Measurements from ENCODE around the gene AIG1.

AIG1 gene

DNA sequence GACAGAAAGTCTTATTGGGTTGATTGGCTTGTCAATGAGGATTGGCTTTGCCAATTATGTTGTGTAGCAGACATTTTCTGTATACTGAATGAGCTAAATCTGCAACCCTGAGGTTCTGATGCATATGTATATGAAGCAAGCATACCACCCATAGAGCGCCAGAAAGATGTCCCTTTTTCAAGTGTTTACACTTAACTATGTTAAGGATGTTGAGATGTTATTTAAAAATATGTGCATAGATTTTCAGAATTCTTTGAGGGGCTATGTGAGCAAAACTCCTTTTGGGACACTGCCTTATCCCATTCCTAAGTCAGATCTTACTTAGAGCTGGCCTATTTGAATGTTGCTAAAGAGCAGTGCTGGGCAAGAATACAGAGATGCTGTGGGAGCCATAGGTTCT, 1.9 kb downstream of the AIG1 start:
- Histone ChIP-seq H3K4me1 (ENCODE audit: insufficient read depth, low read length) (peaks cover 44% of the 10 kb centered on the region), H3K79me2 (ENCODE audit: insufficient read depth, low read length) (no peaks in the 10 kb centered on the region), H3K9ac (ENCODE audit: low read depth, low read length) (no peak overlapping the region), H3K27me3 (ENCODE audit: insufficient read depth, low read length, poor library complexity) (no peaks in the 10 kb centered on the region), H3K4me2 (ENCODE audit: insufficient read depth, low read length) (peak overlapping the region; percentile 12; the same call in 1 of the 2 replicates), H2AFZ (ENCODE audit: low read depth, low read length) (no peak overlapping the region), H3K27ac (ENCODE audit: low read length) (no peak overlapping the region), H3K9me3 (ENCODE audit: insufficient read depth, low read length, severe bottlenecking) (no peaks in the 10 kb centered on the region), H4K20me1 (ENCODE audit: insufficient read depth, low read length) (no peaks in the 10 kb centered on the region), H3K4me3 (ENCODE audit: low read depth in 1 of 2, low read length in 2 of 2) (no peak overlapping the region), H3K36me3 (ENCODE audit: insufficient read depth, low read length) (no peaks in the 10 kb centered on the region)
- ATAC-seq (ENCODE audit: insufficient read depth, low read depth) (no peak), DNase-seq (no peak)
- no peak for TF ChIP-seq EZH2 (IDR thresholded peaks at IDR 0.05; ENCODE audit: borderline replicate concordance, low read depth, low read length, severe bottlenecking)
- TF ChIP-seq, protein P1, sequence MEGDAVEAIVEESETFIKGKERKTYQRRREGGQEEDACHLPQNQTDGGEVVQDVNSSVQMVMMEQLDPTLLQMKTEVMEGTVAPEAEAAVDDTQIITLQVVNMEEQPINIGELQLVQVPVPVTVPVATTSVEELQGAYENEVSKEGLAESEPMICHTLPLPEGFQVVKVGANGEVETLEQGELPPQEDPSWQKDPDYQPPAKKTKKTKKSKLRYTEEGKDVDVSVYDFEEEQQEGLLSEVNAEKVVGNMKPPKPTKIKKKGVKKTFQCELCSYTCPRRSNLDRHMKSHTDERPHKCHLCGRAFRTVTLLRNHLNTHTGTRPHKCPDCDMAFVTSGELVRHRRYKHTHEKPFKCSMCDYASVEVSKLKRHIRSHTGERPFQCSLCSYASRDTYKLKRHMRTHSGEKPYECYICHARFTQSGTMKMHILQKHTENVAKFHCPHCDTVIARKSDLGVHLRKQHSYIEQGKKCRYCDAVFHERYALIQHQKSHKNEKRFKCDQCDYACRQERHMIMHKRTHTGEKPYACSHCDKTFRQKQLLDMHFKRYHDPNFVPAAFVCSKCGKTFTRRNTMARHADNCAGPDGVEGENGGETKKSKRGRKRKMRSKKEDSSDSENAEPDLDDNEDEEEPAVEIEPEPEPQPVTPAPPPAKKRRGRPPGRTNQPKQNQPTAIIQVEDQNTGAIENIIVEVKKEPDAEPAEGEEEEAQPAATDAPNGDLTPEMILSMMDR (IDR thresholded peaks at IDR 0.05; ENCODE audit: borderline replicate concordance, extremely low read depth, low read length, poor library complexity, severe bottlenecking) = no peak

DNA sequence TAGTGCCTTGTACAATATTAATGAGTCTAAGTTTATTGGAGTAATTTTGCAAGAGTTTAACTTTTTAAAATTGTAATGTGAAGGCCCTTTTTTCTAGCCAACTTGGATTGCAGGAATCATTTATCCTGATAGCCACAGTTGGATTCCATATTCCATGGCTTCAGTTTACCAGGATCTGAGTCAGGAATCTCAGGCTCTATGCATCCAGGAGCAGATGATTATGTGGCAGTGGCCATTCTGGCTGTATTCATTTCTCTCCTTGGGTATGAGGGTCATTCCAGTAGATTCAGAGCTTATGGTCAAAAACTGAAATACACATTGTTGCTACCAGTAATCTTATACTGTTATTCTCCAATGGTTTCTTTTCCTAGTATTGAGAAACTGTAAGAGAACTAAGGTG, 2.9 kb downstream of the AIG1 start:
- no peaks in the 10 kb centered on the region for H3K9me3 ChIP-seq (ENCODE audit: insufficient read depth, low read length, severe bottlenecking)
- H4K20me1 ChIP-seq (ENCODE audit: insufficient read depth, low read length) = no peaks in the 10 kb centered on the region
- ATAC-seq (ENCODE audit: insufficient read depth, low read depth) = no peak
- no peaks in the 10 kb centered on the region for H3K79me2 ChIP-seq (ENCODE audit: insufficient read depth, low read length)
- H3K27ac ChIP-seq (ENCODE audit: low read length) = no peak overlapping the region
- peaks cover 44% of the 10 kb centered on the region for H3K4me1 ChIP-seq (ENCODE audit: insufficient read depth, low read length)
- H2AFZ ChIP-seq (ENCODE audit: low read depth, low read length) = no peak overlapping the region
- H3K4me2 ChIP-seq (ENCODE audit: insufficient read depth, low read length) = no peak overlapping the region
- H3K36me3 ChIP-seq (ENCODE audit: insufficient read depth, low read length) = no peaks in the 10 kb centered on the region
- H3K9ac ChIP-seq (ENCODE audit: low read depth, low read length) = no peak overlapping the region
- no peak overlapping the region for H3K4me3 ChIP-seq (ENCODE audit: low read depth in 1 of 2, low read length in 2 of 2)
- no peaks in the 10 kb centered on the region for H3K27me3 ChIP-seq (ENCODE audit: insufficient read depth, low read length, poor library complexity)
- TF ChIP-seq EZH2 (IDR thresholded peaks at IDR 0.05; ENCODE audit: borderline replicate concordance, low read depth, low read length, severe bottlenecking) = no peak
- no peak for DNase-seq

DNA sequence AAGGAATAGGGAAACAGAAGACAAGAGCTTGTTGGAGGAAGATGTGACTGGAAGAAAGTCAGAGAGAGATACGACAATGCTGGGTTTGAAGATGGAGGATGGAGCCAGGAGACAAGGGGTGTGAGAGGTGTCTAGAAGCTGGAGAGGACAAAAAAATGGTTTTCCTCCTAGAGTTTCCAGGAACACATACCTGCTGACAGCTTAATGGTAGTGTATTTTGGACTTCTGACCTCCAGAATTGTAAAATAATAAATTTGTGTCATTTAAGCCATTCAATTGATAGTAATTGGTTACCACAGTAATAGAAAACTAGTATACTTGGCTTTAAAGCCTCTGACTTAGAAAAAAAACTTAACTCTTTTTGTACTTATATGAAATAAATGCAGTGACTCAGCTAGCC, 3.6 kb downstream of the AIG1 start:
- Histone ChIP-seq H3K79me2 (ENCODE audit: insufficient read depth, low read length) (no peaks in the 10 kb centered on the region), H3K36me3 (ENCODE audit: insufficient read depth, low read length) (no peaks in the 10 kb centered on the region), H3K9me3 (ENCODE audit: insufficient read depth, low read length, severe bottlenecking) (no peaks in the 10 kb centered on the region), H3K27me3 (ENCODE audit: insufficient read depth, low read length, poor library complexity) (no peaks in the 10 kb centered on the region), H3K4me2 (ENCODE audit: insufficient read depth, low read length) (no peak overlapping the region), H3K27ac (ENCODE audit: low read length) (no peak overlapping the region), H3K4me1 (ENCODE audit: insufficient read depth, low read length) (peaks cover 39% of the 10 kb centered on the region), H3K9ac (ENCODE audit: low read depth, low read length) (no peak overlapping the region), H4K20me1 (ENCODE audit: insufficient read depth, low read length) (no peaks in the 10 kb centered on the region), H2AFZ (ENCODE audit: low read depth, low read length) (no peak overlapping the region), H3K4me3 (ENCODE audit: low read depth in 1 of 2, low read length in 2 of 2) (no peak overlapping the region)
- DNase-seq = no peak
- ATAC-seq (ENCODE audit: insufficient read depth, low read depth) = no peak
- no peak for TF ChIP-seq EZH2 (IDR thresholded peaks at IDR 0.05; ENCODE audit: borderline replicate concordance, low read depth, low read length, severe bottlenecking)
- TF ChIP-seq, protein P1 (IDR thresholded peaks at IDR 0.05; ENCODE audit: borderline replicate concordance, extremely low read depth, low read length, poor library complexity, severe bottlenecking) = no peak

DNA sequence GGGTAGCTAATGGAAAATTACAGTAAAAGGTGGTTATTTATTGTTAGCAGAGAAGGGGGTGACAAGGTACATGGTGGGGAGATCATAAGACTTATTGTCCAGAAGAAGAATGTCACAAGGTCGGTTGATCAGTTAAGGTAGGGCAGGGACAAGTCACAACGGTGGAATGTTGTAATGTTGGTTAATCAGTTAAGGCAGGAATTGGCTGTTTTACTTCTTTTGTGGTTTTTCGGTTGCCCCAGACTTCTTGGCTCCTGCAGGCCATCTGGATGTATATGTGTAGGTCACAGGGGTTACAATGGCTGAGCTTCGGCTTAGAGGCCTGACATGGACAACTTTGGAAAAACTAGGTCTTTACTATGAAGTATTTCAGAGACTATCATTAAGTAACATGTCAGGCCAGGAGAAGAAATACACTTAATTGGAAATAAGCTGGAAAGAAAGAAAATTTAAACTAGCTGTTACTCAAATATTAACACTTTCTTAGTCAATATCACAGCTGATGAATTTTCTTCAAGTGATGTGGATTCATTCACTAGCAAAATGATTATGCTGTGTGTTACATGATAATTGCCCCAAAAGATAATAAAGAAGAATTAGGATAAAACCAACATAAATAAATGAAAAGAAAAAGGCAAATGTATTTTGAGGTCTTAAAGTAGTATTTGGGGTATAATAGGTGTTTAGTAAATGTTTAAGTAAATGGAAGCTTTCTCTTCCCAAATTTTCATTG, 4.4 kb downstream of the AIG1 start:
- DNase-seq (no peak), ATAC-seq (ENCODE audit: insufficient read depth, low read depth) (no peak)
- H3K9ac ChIP-seq (ENCODE audit: low read depth, low read length) = no peak overlapping the region
- H3K4me2 ChIP-seq (ENCODE audit: insufficient read depth, low read length) = no peak overlapping the region
- TF ChIP-seq, protein P1 (IDR thresholded peaks at IDR 0.05; ENCODE audit: borderline replicate concordance, extremely low read depth, low read length, poor library complexity, severe bottlenecking) = no peak
- no peak for TF ChIP-seq EZH2 (IDR thresholded peaks at IDR 0.05; ENCODE audit: borderline replicate concordance, low read depth, low read length, severe bottlenecking)
- H3K4me3 ChIP-seq (ENCODE audit: low read depth in 1 of 2, low read length in 2 of 2) = no peak overlapping the region
- no peaks in the 10 kb centered on the region for H3K27me3 ChIP-seq (ENCODE audit: insufficient read depth, low read length, poor library complexity)
- no peak overlapping the region for H2AFZ ChIP-seq (ENCODE audit: low read depth, low read length)
- H3K9me3 ChIP-seq (ENCODE audit: insufficient read depth, low read length, severe bottlenecking) = no peaks in the 10 kb centered on the region
- H3K36me3 ChIP-seq (ENCODE audit: insufficient read depth, low read length) = no peaks in the 10 kb centered on the region
- H3K4me1 ChIP-seq (ENCODE audit: insufficient read depth, low read length) = peaks cover 30% of the 10 kb centered on the region
- H3K27ac ChIP-seq (ENCODE audit: low read length) = no peak overlapping the region
- H4K20me1 ChIP-seq (ENCODE audit: insufficient read depth, low read length) = no peaks in the 10 kb centered on the region
- H3K79me2 ChIP-seq (ENCODE audit: insufficient read depth, low read length) = no peaks in the 10 kb centered on the region
